GM12878 (cell line): ENCODE data around the gene FAM9C. TPM values are rescaled to one million over a fixed set of nuclear protein-coding genes. Genes with fewer than 3 reads are reported as not detected.
A peak's percentile ranks its signal among the peaks of the same experiment; 100 is the strongest.

Experiments used
- CHD4 ChIP-seq: fragments of 200-600 bp; sonication (generic); IDR thresholded peaks from 2 replicates; pipeline ENCODE4 v1.6.1; 2016; ENCODE audit warnings: mild to moderate bottlenecking
- CUX1 ChIP-seq: IDR thresholded peaks from 2 replicates; pipeline ENCODE4 v1.6.1; 2012; ENCODE audit warnings: improper control_type of control experiment, low read depth, low read length; ENCODE audit not compliant: insufficient replicate concordance
- PKNOX1 ChIP-seq: fragments of 450-650 bp; IDR thresholded peaks from 2 replicates; pipeline ENCODE4 v1.6.1; 2016; ENCODE audit warnings: mild to moderate bottlenecking
- POLR2A ChIP-seq: IDR thresholded peaks from 2 replicates; pipeline ENCODE4 v1.6.1; 2011; ENCODE audit warnings: low read depth, mild to moderate bottlenecking, low read length
- POLR2AphosphoS5 ChIP-seq: IDR thresholded peaks from 2 replicates; pipeline ENCODE4 v1.6.1; 2011; ENCODE audit warnings: mild to moderate bottlenecking, low read length, inconsistent platforms
- RAD51 ChIP-seq: fragments of 450-650 bp; IDR thresholded peaks from 2 replicates; pipeline ENCODE4 v1.6.1; 2016; ENCODE audit warnings: moderate library complexity, mild to moderate bottlenecking, inconsistent platforms
- SRF ChIP-seq, 2 experiments: IDR thresholded peaks; 2 replicates each; pipeline ENCODE4 v1.6.1; 2011; ENCODE audit warnings: low read depth in 2 of 2, low read length in 2 of 2, mild to moderate bottlenecking in 1 of 2, moderate library complexity in 1 of 2
- USF2 ChIP-seq: IDR thresholded peaks from 2 replicates; pipeline ENCODE4 v1.6.1; 2011; ENCODE audit warnings: low read depth, low read length, improper control_type of control experiment, borderline replicate concordance
- polyA plus RNA-seq, 11 experiments: library from polyadenylated mRNA; depleted of rRNA in 4 of 11; unstranded in 6 of 11; stranded (reverse) in 5 of 11; fragments of >200 nt; fragmentation: Nextera tagmentation in 4 of 11; fragmentation: Illumina TruSeq in 1 of 11; extraction: Ambion mirVana in 4 of 11; extraction: Trizol in 1 of 11; gene quantifications; 1 replicate in 1 of 11; 2 replicates in 10 of 11; pipeline versions ENCODE4 v1.2.1 to v1.2.3, GENCODE V29; 2011 to 2016; ENCODE audit warnings: inconsistent platforms in 2 of 11, missing spikeins in 2 of 11, low read depth in 1 of 11
- total RNA-seq, 4 experiments: library from RNA; depleted of rRNA in 3 of 4; stranded (reverse); fragments of >200 nt in 3 of 4; fragmentation: Illumina TruSeq in 1 of 4; extraction: Trizol in 1 of 4; gene quantifications; 2 replicates each; pipeline versions ENCODE4 v1.2.1 to v1.2.3, GENCODE V29; 2013 to 2021

The FAM9C gene
- total and polyA plus RNA-seq, 10 of the 15 experiments (the other 5 are each of a cell fraction or from before 2014, with no cell fraction given): 0.01 to 0.03 TPM; not detected in 8

- TF ChIP-seq CUX1 (peak; percentile 62), POLR2AphosphoS5 (peak; percentile 90), RAD51 (no peak), USF2 (no peak), SRF (IDR thresholded peaks at IDR 0.05; ENCODE audit: low read depth in 2 of 2, low read length in 2 of 2) (0 out of 4 replicates have a peak, but pooled peaks of 1 of the 2 experiments have one; percentile 61), PKNOX1 (no peak), CHD4 (no peak), POLR2A (peak; percentile 77)
Measured at GRCh38 chrX:13085526-13085925, 41.1 kb upstream of the FAM9C start (continued).
